GM12878 (cell line): ENCODE results near the gene DOCK7. TPM values are rescaled to one million over a fixed set of nuclear protein-coding genes. Genes with fewer than 3 reads are reported as not detected.

ENCODE experiments used
- ATF2 ChIP-seq: IDR thresholded peaks from 2 replicates; pipeline ENCODE4 v1.6.1; 2012; ENCODE audit warnings: low read length, inconsistent platforms
- ATF7 ChIP-seq: fragments of 450-650 bp; IDR thresholded peaks from 2 replicates; pipeline ENCODE4 v1.6.1; 2016; ENCODE audit warnings: low read depth, mild to moderate bottlenecking
- CBFB ChIP-seq: IDR thresholded peaks from 2 replicates; pipeline ENCODE4 v1.6.1; 2016; ENCODE audit warnings: antibody characterized with exemption, low read depth
- CBX3 ChIP-seq: fragments of 200-600 bp; sonication (generic); IDR thresholded peaks from 2 replicates; pipeline ENCODE4 v1.6.1; 2016; ENCODE audit warnings: low read depth, borderline replicate concordance
- CEBPB ChIP-seq, 2 experiments: fragments of 150-350 bp in 1 of 2; IDR thresholded peaks; 2 replicates each; pipeline ENCODE4 v1.6.1; 2012 to 2014; ENCODE audit warnings: low read depth in 2 of 2, low read length in 2 of 2, borderline replicate concordance in 1 of 2, inconsistent platforms in 1 of 2
- E2F8 ChIP-seq: fragments of 450-650 bp; IDR thresholded peaks from 2 replicates; pipeline ENCODE4 v1.6.1; 2018; ENCODE audit warnings: mild to moderate bottlenecking, low read depth, moderate library complexity; ENCODE audit not compliant: partially characterized antibody
- EED ChIP-seq: sonication (generic); IDR thresholded peaks from 2 replicates; pipeline ENCODE4 v1.6.1; 2016; ENCODE audit warnings: antibody characterized with exemption, low read depth
- FOXK2 ChIP-seq: fragments of 450-650 bp; IDR thresholded peaks from 2 replicates; pipeline ENCODE4 v1.6.1; 2017; ENCODE audit warnings: mild to moderate bottlenecking, moderate library complexity
- FOXM1 ChIP-seq: IDR thresholded peaks from 2 replicates; pipeline ENCODE4 v1.6.1; 2012; ENCODE audit warnings: low read depth, mild to moderate bottlenecking, inconsistent platforms, low read length, moderate library complexity
- IRF5 ChIP-seq: fragments of 450-650 bp; IDR thresholded peaks from 2 replicates; pipeline ENCODE4 v1.6.1; 2017; ENCODE audit warnings: borderline replicate concordance
- MLLT1 ChIP-seq: fragments of 450-650 bp; IDR thresholded peaks from 2 replicates; pipeline ENCODE4 v1.6.1; 2016; ENCODE audit warnings: mild to moderate bottlenecking
- NBN ChIP-seq: fragments of 450-650 bp; IDR thresholded peaks from 2 replicates; pipeline ENCODE4 v1.6.1; 2016
- NR2C2 ChIP-seq: IDR thresholded peaks from 2 replicates; pipeline ENCODE4 v1.6.1; 2011; ENCODE audit warnings: borderline replicate concordance, low read depth; ENCODE audit not compliant: control insufficient read depth, insufficient read length
- NR2F1 ChIP-seq: fragments of 450-650 bp; conservative IDR thresholded peaks from 2 replicates; pipeline ENCODE4 v1.6.1; 2017; ENCODE audit warnings: mild to moderate bottlenecking
- RBBP5 ChIP-seq: fragments of 200-600 bp; sonication (generic); conservative IDR thresholded peaks from 2 replicates; pipeline ENCODE4 v1.6.1; 2016
- SMAD5 ChIP-seq: IDR thresholded peaks from 2 replicates; pipeline ENCODE4 v1.6.1; 2016; ENCODE audit warnings: antibody characterized with exemption, low read depth
- SUPT20H ChIP-seq: IDR thresholded peaks from 2 replicates; pipeline ENCODE4 v1.6.1; 2011; ENCODE audit warnings: low read depth, mild to moderate bottlenecking, low read length, moderate library complexity, borderline replicate concordance; ENCODE audit not compliant: control insufficient read depth
- SUZ12 ChIP-seq: fragments of 200-600 bp; sonication (generic); IDR thresholded peaks from one replicate; pipeline ENCODE4 v1.6.1; 2018; ENCODE audit warnings: antibody characterized with exemption, mild to moderate bottlenecking; ENCODE audit not compliant: unreplicated experiment
- ZNF207 ChIP-seq: fragments of 450-650 bp; IDR thresholded peaks from 2 replicates; pipeline ENCODE4 v1.6.1; 2014; ENCODE audit warnings: antibody characterized with exemption, mild to moderate bottlenecking, borderline replicate concordance
- ZNF384 ChIP-seq: IDR thresholded peaks from 2 replicates; pipeline ENCODE4 v1.6.1; 2012; ENCODE audit warnings: low read depth, mild to moderate bottlenecking, low read length, improper control_type of control experiment, borderline replicate concordance
- polyA plus RNA-seq, 11 experiments: library from polyadenylated mRNA; depleted of rRNA in 4 of 11; unstranded in 6 of 11; stranded (reverse) in 5 of 11; fragments of >200 nt; fragmentation: Nextera tagmentation in 4 of 11; fragmentation: Illumina TruSeq in 1 of 11; extraction: Ambion mirVana in 4 of 11; extraction: Trizol in 1 of 11; gene quantifications; 1 replicate in 1 of 11; 2 replicates in 10 of 11; pipeline versions ENCODE4 v1.2.1 to v1.2.3, GENCODE V29; 2011 to 2016; ENCODE audit warnings: inconsistent platforms in 2 of 11, missing spikeins in 2 of 11, low read depth in 1 of 11
- total RNA-seq, 4 experiments: library from RNA; depleted of rRNA in 3 of 4; stranded (reverse); fragments of >200 nt in 3 of 4; fragmentation: Illumina TruSeq in 1 of 4; extraction: Trizol in 1 of 4; gene quantifications; 2 replicates each; pipeline versions ENCODE4 v1.2.1 to v1.2.3, GENCODE V29; 2013 to 2021
- TF ChIP-seq, protein P1 (sequence below): IDR thresholded peaks from 2 replicates; pipeline ENCODE4 v1.6.1; 2011; ENCODE audit warnings: borderline replicate concordance, low read depth, mild to moderate bottlenecking, moderate library complexity, low read length; ENCODE audit not compliant: insufficient read depth, poor library complexity, severe bottlenecking

DOCK7 gene
- total and polyA plus RNA-seq, 10 of the 15 experiments (the other 5 are each of a cell fraction or from before 2014, with no cell fraction given): 4.8 to 34.6 (median 26.9) TPM

DNA sequence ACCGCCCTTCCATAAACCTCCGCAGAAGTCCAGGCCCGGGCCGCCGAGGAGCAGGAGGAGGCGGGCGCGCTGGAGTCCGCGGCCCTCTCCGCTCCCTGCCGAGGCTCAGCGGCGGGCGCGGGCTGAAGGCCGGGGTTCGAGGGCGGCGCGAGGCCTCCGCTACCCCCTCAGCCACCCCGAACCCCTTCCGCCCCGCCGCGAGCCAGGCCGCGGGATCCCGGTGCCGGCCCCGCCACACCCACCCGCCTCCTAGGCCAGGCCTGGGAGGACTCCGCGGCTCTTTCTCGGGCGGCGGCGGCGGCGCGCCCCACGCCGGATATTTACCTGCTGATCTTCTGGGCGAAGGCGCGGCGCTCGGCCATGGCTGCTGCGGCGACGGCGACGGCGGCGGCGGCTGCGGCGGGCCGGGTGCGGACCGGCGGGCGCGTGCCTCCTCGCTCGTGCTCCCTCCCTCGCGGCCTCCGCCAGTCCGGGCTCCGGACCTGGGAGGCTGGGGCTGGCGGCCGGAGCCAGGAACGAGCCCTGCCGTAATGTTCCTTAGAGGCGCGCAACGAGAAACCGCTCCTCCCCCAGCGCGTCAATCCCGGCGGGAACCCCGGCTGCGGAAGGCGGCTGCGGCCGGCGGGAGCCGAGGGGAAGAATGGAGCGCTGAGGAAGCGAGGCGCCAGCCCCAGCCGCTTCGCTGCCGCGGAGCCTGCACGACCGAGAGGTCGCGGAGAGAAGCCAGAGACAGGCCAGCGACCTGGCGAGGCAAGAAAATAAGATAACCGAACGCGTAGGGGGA lies at the start of gene DOCK7 (continued):
- TF ChIP-seq E2F8 (no peak), NBN (0 out of 2 replicates have a peak, but pooled peaks have one; percentile 40), NR2F1 (peak; percentile 54), NR2C2 (no peak), ZNF207 (no peak), SUPT20H (no peak), EED (peak; percentile 87), SUZ12 (no peak), FOXK2 (no peak), IRF5 (no peak), SMAD5 (no peak), ATF7 (no peak), CBFB (no peak), CEBPB (IDR thresholded peaks at IDR 0.05; ENCODE audit: borderline replicate concordance in 1 of 2, low read depth in 2 of 2, low read length in 2 of 2) (no peak), MLLT1 (peak; percentile 79), FOXM1 (no peak), ZNF384 (no peak), RBBP5 (no peak), CBX3 (no peak), ATF2 (no peak)
- TF ChIP-seq, protein P1, sequence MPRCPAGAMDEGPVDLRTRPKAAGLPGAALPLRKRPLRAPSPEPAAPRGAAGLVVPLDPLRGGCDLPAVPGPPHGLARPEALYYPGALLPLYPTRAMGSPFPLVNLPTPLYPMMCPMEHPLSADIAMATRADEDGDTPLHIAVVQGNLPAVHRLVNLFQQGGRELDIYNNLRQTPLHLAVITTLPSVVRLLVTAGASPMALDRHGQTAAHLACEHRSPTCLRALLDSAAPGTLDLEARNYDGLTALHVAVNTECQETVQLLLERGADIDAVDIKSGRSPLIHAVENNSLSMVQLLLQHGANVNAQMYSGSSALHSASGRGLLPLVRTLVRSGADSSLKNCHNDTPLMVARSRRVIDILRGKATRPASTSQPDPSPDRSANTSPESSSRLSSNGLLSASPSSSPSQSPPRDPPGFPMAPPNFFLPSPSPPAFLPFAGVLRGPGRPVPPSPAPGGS: no peak
